Hepatocyte (in vitro differentiated cells): ENCODE data around the gene ADAMTS4. TPM values are rescaled to one million over a fixed set of nuclear protein-coding genes. Genes with fewer than 3 reads are reported as not detected.
A peak's percentile ranks its signal among the peaks of the same experiment; 100 is the strongest.

Source experiments
- DNase-seq: peaks from one replicate; pipeline ENCODE4 v3.0.0-alpha.2; 2016; ENCODE audit warnings: low spot score
- H2AFZ ChIP-seq: fragments of 200-600 bp; sonication (generic); 2 replicates; pipeline ENCODE4 v1.6.0; 2016; ENCODE audit warnings: antibody characterized with exemption, mild to moderate bottlenecking
- H3K27ac ChIP-seq: fragments of 200-600 bp; sonication (generic); 2 replicates; pipeline ENCODE4 v1.5.1; 2016; ENCODE audit warnings: mild to moderate bottlenecking
- H3K27me3 ChIP-seq: fragments of 200-600 bp; sonication (generic); 2 replicates; pipeline ENCODE4 v1.6.1; 2016
- H3K36me3 ChIP-seq: fragments of 200-600 bp; sonication (generic); replicated peaks from 2 replicates; pipeline ENCODE4 v1.5.1; 2016; ENCODE audit warnings: low read depth; ENCODE audit not compliant: insufficient read depth
- H3K4me1 ChIP-seq: fragments of 200-600 bp; sonication (generic); 2 replicates; pipeline ENCODE4 v1.5.1; 2016; ENCODE audit warnings: mild to moderate bottlenecking, moderate library complexity; ENCODE audit not compliant: insufficient read depth
- H3K4me2 ChIP-seq: fragments of 200-600 bp; sonication (generic); 2 replicates; pipeline ENCODE4 v1.6.0; 2016
- H3K4me3 ChIP-seq: fragments of 200-600 bp; sonication (generic); 2 replicates; pipeline ENCODE4 v1.5.1; 2016; ENCODE audit warnings: mild to moderate bottlenecking
- H3K79me2 ChIP-seq: fragments of 200-600 bp; sonication (generic); 2 replicates; pipeline ENCODE4 v1.6.0; 2017; ENCODE audit warnings: mild to moderate bottlenecking
- H3K9me2 ChIP-seq: fragments of 200-600 bp; sonication (generic); replicated peaks from 2 replicates; pipeline ENCODE4 v1.6.0; 2017; ENCODE audit warnings: mild to moderate bottlenecking; ENCODE audit not compliant: insufficient read depth
- H3K9me3 ChIP-seq: fragments of 200-600 bp; sonication (generic); 2 replicates; pipeline ENCODE4 v1.5.1; 2016; ENCODE audit warnings: low read depth, mild to moderate bottlenecking
- H4K20me1 ChIP-seq: fragments of 200-600 bp; sonication (generic); 2 replicates; pipeline ENCODE4 v1.6.0; 2016; ENCODE audit warnings: mild to moderate bottlenecking; ENCODE audit not compliant: insufficient read depth, poor library complexity, severe bottlenecking
- EZH2 ChIP-seq: fragments of 200-600 bp; sonication (generic); IDR thresholded peaks from 2 replicates; pipeline ENCODE4 v1.6.1; 2016; ENCODE audit warnings: antibody characterized with exemption, mild to moderate bottlenecking, borderline replicate concordance
- EZH2phosphoT487 ChIP-seq: fragments of 200-600 bp; sonication (generic); IDR thresholded peaks from one replicate; pipeline ENCODE4 v1.6.1; 2018; ENCODE audit warnings: antibody characterized with exemption, mild to moderate bottlenecking, low read depth, moderate library complexity; ENCODE audit not compliant: unreplicated experiment, severe bottlenecking
- WGBS: methylation state at CpG from one replicate; pipeline ENCODE4 v1.1.6; 2016; ENCODE audit warnings: low lambda C conversion rate; ENCODE audit errors: missing lambda C conversion rate; 5-methylcytosine and 5-hydroxymethylcytosine counted together
- polyA plus RNA-seq: library from polyadenylated mRNA; unstranded; fragments of >200 nt; fragmentation: Nextera tagmentation; extraction: Ambion mirVana; gene quantifications from 2 replicates; pipeline ENCODE4 v1.2.1, GENCODE V29; 2016
- total RNA-seq: library from RNA; depleted of rRNA; stranded (reverse); fragments of >200 nt; gene quantifications from 2 replicates; pipeline ENCODE4 v1.2.3, GENCODE V29; 2014
- TF ChIP-seq, protein P1 (sequence below): fragments of 200-600 bp; sonication (generic); IDR thresholded peaks from 2 replicates; pipeline ENCODE4 v1.5.1; 2016; ENCODE audit warnings: antibody characterized with exemption, mild to moderate bottlenecking; ENCODE audit not compliant: poor library complexity

Gene ADAMTS4, protein sequence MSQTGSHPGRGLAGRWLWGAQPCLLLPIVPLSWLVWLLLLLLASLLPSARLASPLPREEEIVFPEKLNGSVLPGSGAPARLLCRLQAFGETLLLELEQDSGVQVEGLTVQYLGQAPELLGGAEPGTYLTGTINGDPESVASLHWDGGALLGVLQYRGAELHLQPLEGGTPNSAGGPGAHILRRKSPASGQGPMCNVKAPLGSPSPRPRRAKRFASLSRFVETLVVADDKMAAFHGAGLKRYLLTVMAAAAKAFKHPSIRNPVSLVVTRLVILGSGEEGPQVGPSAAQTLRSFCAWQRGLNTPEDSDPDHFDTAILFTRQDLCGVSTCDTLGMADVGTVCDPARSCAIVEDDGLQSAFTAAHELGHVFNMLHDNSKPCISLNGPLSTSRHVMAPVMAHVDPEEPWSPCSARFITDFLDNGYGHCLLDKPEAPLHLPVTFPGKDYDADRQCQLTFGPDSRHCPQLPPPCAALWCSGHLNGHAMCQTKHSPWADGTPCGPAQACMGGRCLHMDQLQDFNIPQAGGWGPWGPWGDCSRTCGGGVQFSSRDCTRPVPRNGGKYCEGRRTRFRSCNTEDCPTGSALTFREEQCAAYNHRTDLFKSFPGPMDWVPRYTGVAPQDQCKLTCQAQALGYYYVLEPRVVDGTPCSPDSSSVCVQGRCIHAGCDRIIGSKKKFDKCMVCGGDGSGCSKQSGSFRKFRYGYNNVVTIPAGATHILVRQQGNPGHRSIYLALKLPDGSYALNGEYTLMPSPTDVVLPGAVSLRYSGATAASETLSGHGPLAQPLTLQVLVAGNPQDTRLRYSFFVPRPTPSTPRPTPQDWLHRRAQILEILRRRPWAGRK
- 1.2 and 2.3 TPM in 2 replicates for total RNA-seq
- 4.4 and 6.1 TPM in 2 replicates for polyA plus RNA-seq

DNA sequence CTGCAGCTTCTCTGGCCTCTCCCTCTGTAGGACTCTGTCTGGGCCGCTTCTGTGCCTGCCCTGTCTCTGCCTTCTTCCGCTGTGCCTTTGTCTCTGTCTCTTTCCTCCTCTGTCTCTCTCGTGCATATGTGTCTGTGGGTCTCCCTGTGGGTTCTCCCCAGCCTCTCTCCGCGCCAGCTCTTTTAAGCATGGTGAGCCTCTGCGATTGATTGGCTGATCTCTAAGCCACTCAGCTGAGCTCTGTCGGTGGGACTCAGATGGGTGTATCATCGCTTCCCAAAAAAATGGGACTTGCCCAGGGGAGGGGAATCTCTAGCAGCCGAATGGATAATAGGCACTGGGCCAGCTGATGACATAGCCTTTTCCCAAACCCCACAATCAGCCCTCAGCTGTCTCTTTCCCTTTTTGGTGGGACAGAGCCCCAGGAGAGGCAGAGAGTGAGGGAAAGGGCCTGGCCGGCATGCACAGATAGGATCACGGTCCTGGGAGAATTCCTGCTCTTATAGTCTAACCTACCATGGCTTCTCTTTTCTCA is at the start of gene ADAMTS4:
TSS of gene ADAMTS4 (minus strand) at position 158 of the 535 bp plus-strand sequence. CDS start 427 bp downstream, outside the sequence.
- H3K9me3 ChIP-seq: no peaks in the 10 kb centered on the region
- peak within 1 kb of the TSS; percentile 96 for H3K27ac ChIP-seq
- no peak within 1 kb of the TSS for H2AFZ ChIP-seq
- no peaks in the 10 kb centered on the region for H4K20me1 ChIP-seq
- H3K4me3 ChIP-seq: no peak within 1 kb of the TSS
- peaks cover 15% of the 10 kb centered on the region for H3K79me2 ChIP-seq
- TF ChIP-seq, protein P1, sequence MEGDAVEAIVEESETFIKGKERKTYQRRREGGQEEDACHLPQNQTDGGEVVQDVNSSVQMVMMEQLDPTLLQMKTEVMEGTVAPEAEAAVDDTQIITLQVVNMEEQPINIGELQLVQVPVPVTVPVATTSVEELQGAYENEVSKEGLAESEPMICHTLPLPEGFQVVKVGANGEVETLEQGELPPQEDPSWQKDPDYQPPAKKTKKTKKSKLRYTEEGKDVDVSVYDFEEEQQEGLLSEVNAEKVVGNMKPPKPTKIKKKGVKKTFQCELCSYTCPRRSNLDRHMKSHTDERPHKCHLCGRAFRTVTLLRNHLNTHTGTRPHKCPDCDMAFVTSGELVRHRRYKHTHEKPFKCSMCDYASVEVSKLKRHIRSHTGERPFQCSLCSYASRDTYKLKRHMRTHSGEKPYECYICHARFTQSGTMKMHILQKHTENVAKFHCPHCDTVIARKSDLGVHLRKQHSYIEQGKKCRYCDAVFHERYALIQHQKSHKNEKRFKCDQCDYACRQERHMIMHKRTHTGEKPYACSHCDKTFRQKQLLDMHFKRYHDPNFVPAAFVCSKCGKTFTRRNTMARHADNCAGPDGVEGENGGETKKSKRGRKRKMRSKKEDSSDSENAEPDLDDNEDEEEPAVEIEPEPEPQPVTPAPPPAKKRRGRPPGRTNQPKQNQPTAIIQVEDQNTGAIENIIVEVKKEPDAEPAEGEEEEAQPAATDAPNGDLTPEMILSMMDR: no peak
- TF ChIP-seq EZH2phosphoT487 (no peak), EZH2 (no peak)
- WGBS: 67% methylated on average over 11 of the region's 11 CpGs
- DNase-seq: peak; percentile 65
- no peaks in the 10 kb centered on the region for H3K9me2 ChIP-seq
- H3K36me3 ChIP-seq: no peaks in the 10 kb centered on the region
- H3K27me3 ChIP-seq: no peaks in the 10 kb centered on the region
- H3K4me2 ChIP-seq: peak within 1 kb of the TSS; percentile 76
- H3K4me1 ChIP-seq: peaks cover 42% of the 10 kb centered on the region

DNA sequence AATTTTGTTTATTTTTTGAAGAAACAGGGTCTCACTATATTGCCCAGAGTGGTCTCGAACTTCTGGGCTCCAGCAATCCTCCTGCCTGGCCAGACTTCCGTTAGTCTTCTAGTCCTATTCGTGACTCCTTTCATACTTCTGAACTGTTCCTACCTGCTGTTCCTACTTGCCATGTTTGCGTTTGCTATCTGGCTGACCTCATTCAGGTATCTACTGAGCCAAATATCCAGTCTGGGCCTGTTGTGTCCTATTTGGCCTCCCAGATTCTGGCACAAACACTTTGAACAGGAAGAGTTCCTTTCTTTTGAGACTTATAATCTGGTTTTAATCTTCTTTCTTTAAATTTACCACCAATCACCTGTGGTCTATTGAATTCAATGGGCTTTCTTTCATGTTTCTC is 46.0 kb upstream of the ADAMTS4 start:
- Histone ChIP-seq H3K4me2 (no peak overlapping the region), H3K27me3 (no peaks in the 10 kb centered on the region), H3K27ac (peak overlapping the region; percentile 48), H3K9me3 (no peaks in the 10 kb centered on the region), H2AFZ (no peak overlapping the region), H4K20me1 (no peaks in the 10 kb centered on the region), H3K79me2 (no peaks in the 10 kb centered on the region), H3K4me1 (no peaks in the 10 kb centered on the region), H3K9me2 (no peaks in the 10 kb centered on the region), H3K36me3 (no peaks in the 10 kb centered on the region), H3K4me3 (no peak overlapping the region)
- WGBS: 86% methylated on average over 4 of the region's 4 CpGs
- TF ChIP-seq EZH2phosphoT487 (no peak), EZH2 (no peak)
- TF ChIP-seq, protein P1: no peak
- DNase-seq: no peak

DNA sequence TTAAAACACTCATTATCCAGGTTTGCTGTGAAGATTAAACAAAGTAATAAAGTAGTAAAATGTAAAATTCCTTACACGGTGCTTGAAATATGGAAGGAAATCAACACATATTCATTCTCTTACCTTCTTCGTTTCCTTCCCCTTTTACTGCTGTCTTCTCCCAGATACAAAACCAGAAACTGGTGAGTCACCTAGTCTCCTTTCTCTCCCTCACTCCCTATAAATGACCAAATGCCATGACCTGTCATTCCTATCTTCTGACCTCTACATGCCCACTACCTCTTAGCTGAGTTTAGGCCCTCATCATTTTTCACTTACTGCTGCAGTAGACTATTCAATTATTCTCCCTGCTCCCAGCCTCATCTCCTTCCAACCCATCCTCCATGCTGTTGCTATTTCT is 43.5 kb upstream of the ADAMTS4 start:
- no peaks in the 10 kb centered on the region for H4K20me1 ChIP-seq
- no peaks in the 10 kb centered on the region for H3K27me3 ChIP-seq
- no peak for DNase-seq
- no peak overlapping the region for H3K27ac ChIP-seq
- H3K36me3 ChIP-seq: no peaks in the 10 kb centered on the region
- no peak for TF ChIP-seq EZH2
- TF ChIP-seq, protein P1: no peak
- no peak for TF ChIP-seq EZH2phosphoT487
- no peak overlapping the region for H2AFZ ChIP-seq
- no peak overlapping the region for H3K4me3 ChIP-seq
- H3K9me2 ChIP-seq: no peaks in the 10 kb centered on the region
- no peaks in the 10 kb centered on the region for H3K79me2 ChIP-seq
- 51% methylated on average over 2 of the region's 2 CpGs for WGBS
- H3K9me3 ChIP-seq: no peaks in the 10 kb centered on the region
- H3K4me1 ChIP-seq: no peaks in the 10 kb centered on the region
- no peak overlapping the region for H3K4me2 ChIP-seq
